Peyer's patch (tissue), 4 donors: ENCODE data around the gene PRMT7. TPM values are rescaled to one million over a fixed set of nuclear protein-coding genes. Genes with fewer than 3 reads are reported as not detected.

ENCODE experiments used
- DNase-seq, 3 donors: peaks; one replicate each; pipeline ENCODE4 v3.0.0-alpha.2; 2017 to 2019
- H3K27ac ChIP-seq, 4 donors: fragments of 200-600 bp; sonication (generic); one replicate each; pipeline ENCODE4 v1.5.1; 2016 to 2019
- H3K27me3 ChIP-seq, 2 donors: fragments of 200-600 bp; sonication (generic); one replicate each; pipeline ENCODE4 v1.5.1; 2019
- H3K36me3 ChIP-seq, 3 donors: fragments of 200-600 bp; sonication (generic); one replicate each; pipeline ENCODE4 v1.5.1; 2016 to 2019
- H3K4me1 ChIP-seq, 4 donors: fragments of 200-600 bp; sonication (generic); one replicate each; pipeline ENCODE4 v1.5.1; 2016 to 2019
- H3K4me3 ChIP-seq, 4 donors: fragments of 200-600 bp; sonication (generic); 1 replicate in 3 of 4; 2 replicates in 1 of 4; pipeline ENCODE4 v1.5.1; 2016 to 2019; ENCODE audit warnings: mild to moderate bottlenecking in 1 of 4
- H3K9me3 ChIP-seq, 4 donors: fragments of 200-600 bp; sonication (generic); one replicate each; pipeline ENCODE4 v1.5.1; 2016 to 2019; ENCODE audit warnings: mild to moderate bottlenecking in 1 of 4
- CTCF ChIP-seq, 6 experiments: fragments of 450-650 bp in 4 of 6; fragments of 200-600 bp in 2 of 6; sonication (generic) in 1 of 6; IDR thresholded peaks; one replicate each; pipeline ENCODE4 v1.5.1; 2017 to 2019; ENCODE audit warnings: antibody characterized with exemption in 6 of 6, mild to moderate bottlenecking in 3 of 6, moderate library complexity in 1 of 6
- POLR2A ChIP-seq, 2 donors: fragments of 450-650 bp; IDR thresholded peaks; one replicate each; pipeline ENCODE4 v1.5.1; 2017; ENCODE audit warnings: antibody characterized with exemption in 2 of 2, mild to moderate bottlenecking in 2 of 2, moderate library complexity in 2 of 2
- total RNA-seq, 4 donors: library from RNA; depleted of rRNA; stranded (reverse); fragments of >200 nt; gene quantifications; one replicate each; pipeline ENCODE4 v1.1.0, GENCODE V29; 2016

PRMT7 gene
- total RNA-seq, 4 donors from 2014 or later = 36.6 to 145 (median 65.0) TPM

- H3K9me3 ChIP-seq = no peaks in the 10 kb centered on the region
- no peaks in the 10 kb centered on the region for H3K36me3 ChIP-seq
- H3K27ac ChIP-seq = peak overlapping the region in 3 of 4 donors; percentile 8 to 66 (median 63)
- no peaks in the 10 kb centered on the region for H3K27me3 ChIP-seq
- no peak for DNase-seq
- no peak for TF ChIP-seq CTCF (IDR thresholded peaks at IDR 0.05)
- TF ChIP-seq POLR2A (IDR thresholded peaks at IDR 0.05) = no peak
- H3K4me3 ChIP-seq = no peak overlapping the region
- peaks cover 0 to 26% (median 0%) of the 10 kb centered on the region in 4 donors for H3K4me1 ChIP-seq
These were observed 21.1 kb downstream of the PRMT7 start for GRCh38 chr16:68331879-68332410.

GRCh38 chr16:68332411-68333121 lies 21.7 kb downstream of the PRMT7 start:
- TF ChIP-seq POLR2A (IDR thresholded peaks at IDR 0.05) (no peak), CTCF (IDR thresholded peaks at IDR 0.05) (no peak)
- Histone ChIP-seq H3K36me3 (peaks cover 0 to 2% (median 0%) of the 10 kb centered on the region in 3 donors), H3K9me3 (no peaks in the 10 kb centered on the region), H3K4me1 (peaks cover 0 to 26% (median 0%) of the 10 kb centered on the region in 4 donors), H3K27ac (peak overlapping the region in 3 of 4 donors; percentile 8 to 66 (median 63)), H3K4me3 (no peak overlapping the region), H3K27me3 (no peaks in the 10 kb centered on the region)
- peak in 1 of 3 donors; percentile 54 for DNase-seq

GRCh38 chr16:68335175-68335574 lies 24.4 kb downstream of the PRMT7 start:
- Histone ChIP-seq H3K9me3 (no peaks in the 10 kb centered on the region), H3K27me3 (no peaks in the 10 kb centered on the region), H3K4me1 (peaks cover 0 to 26% (median 0%) of the 10 kb centered on the region in 4 donors), H3K4me3 (no peak overlapping the region), H3K36me3 (peaks cover 0 to 28% (median 0%) of the 10 kb centered on the region in 3 donors), H3K27ac (no peak overlapping the region)
- no peak for DNase-seq
- TF ChIP-seq CTCF (IDR thresholded peaks at IDR 0.05) = no peak
- no peak for TF ChIP-seq POLR2A (IDR thresholded peaks at IDR 0.05)

- no peaks in the 10 kb centered on the region for H3K27me3 ChIP-seq
- TF ChIP-seq POLR2A (IDR thresholded peaks at IDR 0.05) (no peak), CTCF (IDR thresholded peaks at IDR 0.05) (no peak)
- H3K27ac ChIP-seq = no peak overlapping the region
- no peaks in the 10 kb centered on the region for H3K9me3 ChIP-seq
- no peak for DNase-seq
- H3K4me3 ChIP-seq = no peak overlapping the region
- peaks cover 0 to 62% (median 0%) of the 10 kb centered on the region in 3 donors for H3K36me3 ChIP-seq
- H3K4me1 ChIP-seq = peaks cover 0 to 4% (median 0%) of the 10 kb centered on the region in 4 donors
These were observed 27.7 kb downstream of the PRMT7 start for GRCh38 chr16:68338326-68339119.

GRCh38 chr16:68339214-68339613 lies 28.4 kb downstream of the PRMT7 start:
- Histone ChIP-seq H3K27ac (no peak overlapping the region), H3K4me3 (no peak overlapping the region), H3K4me1 (no peaks in the 10 kb centered on the region), H3K36me3 (peaks cover 0 to 66% (median 0%) of the 10 kb centered on the region in 3 donors), H3K27me3 (no peaks in the 10 kb centered on the region), H3K9me3 (no peaks in the 10 kb centered on the region)
- no peak for DNase-seq
- TF ChIP-seq POLR2A (IDR thresholded peaks at IDR 0.05) (no peak), CTCF (IDR thresholded peaks at IDR 0.05) (no peak)
